ENCODE results near the gene ACVR1C.
A peak's percentile ranks its signal among the peaks of the same experiment; 100 is the strongest.
"Not testable (repeated sequence)": the region's sequence is repeated elsewhere in the genome, so short reads cannot be mapped to it uniquely, and the experiment has no call there.

ACVR1C gene

DNA sequence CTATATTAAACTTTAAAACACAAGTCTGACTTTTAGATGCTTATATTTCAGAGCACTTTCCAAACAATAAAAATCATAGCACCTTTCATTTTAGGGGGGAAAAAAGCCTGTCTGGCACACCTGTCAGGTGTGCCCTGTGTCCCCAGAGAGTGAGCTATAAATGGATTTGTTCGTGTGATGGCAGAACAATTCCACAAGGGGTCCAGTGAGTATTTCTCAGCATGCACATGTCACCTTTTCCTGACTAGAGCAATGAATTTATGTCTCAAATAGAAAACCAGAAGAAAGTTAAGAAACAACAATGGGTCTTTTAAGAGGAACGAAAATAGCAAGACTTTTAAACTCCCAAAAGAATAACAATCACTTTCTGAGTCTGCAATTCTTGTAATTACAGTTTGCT lies 55.9 kb downstream of the ACVR1C start:
- DNase-seq = peak in 1 of 2 experiments; percentile 14

DNA sequence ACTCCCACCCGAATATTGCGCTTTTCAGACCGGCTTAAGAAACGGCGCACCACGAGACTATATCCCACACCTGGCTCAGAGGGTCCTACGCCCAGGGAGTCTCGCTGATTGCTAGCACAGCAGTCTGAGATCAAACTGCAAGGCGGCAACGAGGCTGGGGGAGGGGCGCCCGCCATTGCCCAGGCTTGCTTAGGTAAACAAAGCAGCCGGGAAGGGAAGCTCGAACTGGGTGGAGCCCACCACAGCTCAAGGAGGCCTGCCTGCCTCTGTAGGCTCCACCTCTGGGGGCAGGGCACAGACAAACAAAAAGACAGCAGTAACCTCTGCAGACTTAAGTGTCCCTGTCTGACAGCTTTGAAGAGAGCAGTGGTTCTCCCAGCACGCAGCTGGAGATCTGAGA lies 62.0 kb downstream of the ACVR1C start:
- not testable (repeated sequence) for DNase-seq

DNA sequence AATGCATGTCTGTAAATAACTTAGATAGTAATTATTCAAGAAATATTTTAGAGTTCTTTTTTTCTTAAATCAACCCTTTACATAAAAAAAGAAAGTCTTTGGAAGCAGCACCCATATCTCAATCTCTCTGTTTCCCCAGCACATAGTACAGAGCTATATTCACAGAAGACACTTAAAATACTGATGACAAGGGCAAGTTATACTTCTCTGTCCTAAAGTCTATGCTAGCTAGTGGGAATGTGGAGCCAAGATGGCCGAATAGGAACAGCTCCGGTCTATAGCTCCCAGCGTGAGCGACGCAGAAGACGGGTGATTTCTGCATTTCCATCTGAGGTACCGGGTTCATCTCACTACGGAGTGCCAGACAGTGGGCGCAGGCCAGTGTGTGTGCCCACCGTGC lies 62.6 kb downstream of the ACVR1C start:
- DNase-seq = not testable (repeated sequence)

DNA sequence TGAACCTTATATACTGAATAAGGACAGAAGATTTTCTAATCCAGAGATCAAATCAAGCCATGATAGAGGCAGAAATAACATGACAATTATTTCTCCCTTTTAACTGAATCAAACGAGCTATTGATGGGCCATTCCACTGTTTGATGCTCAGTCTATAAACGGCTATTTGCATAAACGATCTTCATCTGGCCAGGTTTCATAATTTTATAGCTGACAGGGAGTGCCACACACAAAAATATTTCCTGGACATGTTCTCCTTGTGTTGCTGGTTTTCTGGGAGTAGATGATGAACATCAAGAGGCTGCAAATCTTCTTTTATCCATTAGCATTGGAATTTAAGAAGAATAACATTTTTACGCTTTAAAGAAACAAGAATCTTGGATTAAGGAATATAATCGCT lies 63.1 kb downstream of the ACVR1C start:
- no peak for DNase-seq

DNA sequence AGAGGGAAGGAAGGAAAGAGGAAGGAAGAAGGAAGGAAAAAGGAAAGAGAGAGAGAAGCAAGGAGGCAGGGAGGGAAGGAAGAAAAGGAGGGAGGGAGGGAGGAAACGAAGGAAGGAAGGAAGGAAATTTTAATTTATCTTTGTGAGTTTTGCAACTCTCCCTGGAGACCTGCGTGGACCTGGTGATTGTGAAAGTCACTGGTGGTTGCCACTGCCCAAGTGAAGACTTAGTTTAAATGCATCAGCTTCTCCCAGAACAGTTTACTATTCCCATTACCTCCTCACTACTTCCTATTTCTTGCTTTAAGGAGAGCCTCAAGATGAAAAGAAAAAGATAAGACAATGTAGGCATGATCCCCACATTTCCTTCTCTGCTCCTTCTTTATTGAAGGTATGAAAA lies 68.8 kb downstream of the ACVR1C start:
- no peak for DNase-seq

DNA sequence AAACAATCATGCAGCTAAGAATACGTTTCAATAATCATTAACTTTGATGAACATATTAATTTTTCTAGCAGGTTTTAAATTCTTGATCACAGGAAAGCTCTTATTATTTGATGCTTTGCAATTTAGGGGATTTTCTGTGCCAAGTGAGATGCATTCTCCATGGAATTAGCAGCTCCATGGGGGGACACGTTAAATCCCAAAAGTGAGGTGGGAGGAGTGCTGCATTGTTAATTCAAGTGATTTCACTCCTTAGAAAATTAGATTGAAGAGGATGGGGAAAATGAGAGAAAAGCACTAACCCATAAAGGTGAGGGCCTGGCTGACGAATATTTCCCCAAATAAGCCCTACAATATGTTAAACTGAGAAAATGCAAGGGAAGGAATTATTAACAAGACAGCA lies 69.2 kb downstream of the ACVR1C start:
- no peak for DNase-seq

DNA sequence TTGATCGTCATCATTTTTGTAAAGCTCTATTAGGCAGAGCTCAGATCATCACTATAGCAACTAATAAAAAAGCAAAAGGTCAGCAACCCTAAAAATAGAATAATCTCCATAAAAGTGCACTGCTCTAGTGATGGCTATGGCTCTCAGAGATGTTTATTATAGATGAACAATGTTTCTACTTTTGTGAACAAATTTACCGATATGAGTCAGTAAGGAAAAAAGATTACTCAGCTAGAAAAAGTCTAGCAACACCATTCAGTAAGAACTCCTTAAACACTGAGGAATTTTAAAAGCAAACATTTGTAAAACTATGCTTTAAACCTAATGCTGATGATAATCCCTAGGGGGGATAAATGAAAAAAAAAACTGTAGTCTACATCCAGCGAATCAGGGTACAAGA lies 69.6 kb downstream of the ACVR1C start:
- no peak for DNase-seq

DNA sequence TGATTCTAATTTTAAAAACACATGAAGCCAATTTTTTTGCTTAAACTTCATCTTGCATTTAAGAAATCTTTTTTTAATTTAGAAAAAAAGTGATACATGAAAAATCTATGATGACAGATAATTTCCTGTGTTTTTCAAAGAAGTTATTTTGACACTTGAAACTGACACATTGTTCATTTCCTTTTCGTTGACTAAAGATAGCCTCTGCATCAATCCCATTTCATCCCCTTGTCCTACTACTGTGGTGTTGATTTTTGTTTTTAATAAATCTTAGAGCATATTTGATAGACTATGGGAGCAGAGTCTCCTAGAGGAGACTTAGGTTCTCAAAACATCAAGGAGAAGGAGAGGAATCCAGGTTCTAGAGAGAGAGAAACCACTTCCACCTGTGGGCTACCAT lies 70.9 kb downstream of the ACVR1C start:
- no peak for DNase-seq

DNA sequence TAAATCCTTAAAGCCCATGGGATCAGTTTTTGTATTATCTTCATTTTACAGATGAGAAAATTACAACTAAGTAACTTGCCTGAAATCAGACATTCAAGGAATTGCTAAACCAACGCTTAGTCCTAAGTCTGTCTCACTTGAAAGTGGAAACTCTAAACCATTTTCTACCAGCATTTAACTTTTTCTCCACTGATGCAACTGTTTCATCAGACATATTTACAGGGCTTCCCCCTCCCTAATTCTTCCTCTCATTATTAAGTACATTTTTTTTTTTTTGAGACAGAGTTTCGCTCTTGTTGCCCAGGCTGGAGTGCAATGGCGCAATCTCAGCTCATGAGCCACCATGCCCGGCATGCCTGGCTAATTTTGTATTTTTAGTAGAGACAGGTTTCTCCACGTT lies 88.6 kb downstream of the ACVR1C start:
- no peak for DNase-seq

DNA sequence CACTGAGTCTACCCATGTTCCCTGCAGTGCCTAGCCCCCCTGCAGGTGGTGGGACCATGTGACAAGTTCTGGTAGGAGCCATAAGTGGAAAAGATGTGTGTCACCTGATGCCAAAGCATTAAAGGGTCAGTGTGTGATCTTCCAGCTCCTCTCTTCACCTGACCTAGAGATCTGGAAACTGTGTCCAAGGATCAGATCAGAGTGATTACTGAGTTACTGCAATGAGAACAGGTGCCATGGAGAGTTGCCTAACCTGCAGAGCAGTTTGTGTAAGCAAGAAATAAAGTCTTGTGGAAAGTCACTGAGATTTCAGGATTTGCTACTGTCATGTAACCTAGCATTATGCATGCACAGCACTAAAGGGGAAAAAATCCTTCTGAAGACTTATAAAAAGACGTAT lies 90.6 kb downstream of the ACVR1C start:
- DNase-seq = no peak

DNA sequence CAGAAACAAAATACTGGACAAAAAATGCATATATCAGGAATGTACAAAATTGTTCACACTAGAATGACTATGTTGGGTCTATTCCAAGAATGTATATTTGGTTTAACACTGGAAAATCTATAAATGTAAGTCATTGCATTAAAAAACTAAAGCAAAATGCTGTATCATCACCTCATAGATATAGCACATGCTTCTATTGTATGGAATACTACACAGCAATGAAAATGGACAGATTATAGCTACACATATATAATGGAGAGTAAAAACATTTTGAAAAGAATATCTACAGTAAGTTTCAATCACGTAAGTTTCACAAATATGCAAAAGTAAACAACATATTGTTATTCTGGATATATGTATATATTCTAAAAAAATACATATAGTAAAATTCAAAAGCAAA lies 91.8 kb downstream of the ACVR1C start:
- no peak for DNase-seq

DNA sequence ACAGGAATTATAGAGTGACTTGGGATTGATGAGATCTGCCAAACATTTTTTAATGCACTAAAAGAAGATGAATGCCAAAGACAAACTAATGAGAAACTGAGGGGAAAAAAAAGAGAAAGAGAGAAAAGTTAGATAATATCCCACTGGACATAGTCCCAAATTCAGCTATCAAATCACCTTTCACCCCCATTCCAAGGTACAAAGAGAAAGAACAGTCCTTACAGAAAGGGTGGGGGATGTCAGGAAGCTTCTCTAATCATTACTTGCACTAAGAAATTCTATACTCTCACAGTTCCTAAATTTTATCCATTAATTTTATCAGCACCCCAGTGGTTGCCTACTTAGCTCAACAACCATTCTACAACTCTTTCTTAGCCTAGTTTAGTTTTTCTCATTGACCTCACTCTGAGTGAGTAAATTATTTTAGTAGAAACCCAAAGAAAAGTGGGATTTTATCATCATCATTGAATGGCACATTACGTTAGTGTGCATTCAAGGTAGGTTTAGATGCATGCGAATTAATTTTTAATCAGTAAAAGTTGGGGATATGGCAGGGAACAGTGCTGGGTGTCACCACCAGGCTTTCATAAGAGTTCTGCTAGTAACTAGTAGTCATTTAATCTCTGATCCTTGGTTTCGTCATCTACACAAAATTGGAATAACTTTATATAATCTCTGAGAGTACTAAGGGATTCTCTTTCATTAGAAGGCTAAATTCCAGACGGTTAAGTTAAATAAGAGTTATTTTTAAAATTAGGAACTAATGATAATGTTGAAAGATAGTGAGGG lies 99.5 kb downstream of the ACVR1C start:
- no peak for DNase-seq

DNA sequence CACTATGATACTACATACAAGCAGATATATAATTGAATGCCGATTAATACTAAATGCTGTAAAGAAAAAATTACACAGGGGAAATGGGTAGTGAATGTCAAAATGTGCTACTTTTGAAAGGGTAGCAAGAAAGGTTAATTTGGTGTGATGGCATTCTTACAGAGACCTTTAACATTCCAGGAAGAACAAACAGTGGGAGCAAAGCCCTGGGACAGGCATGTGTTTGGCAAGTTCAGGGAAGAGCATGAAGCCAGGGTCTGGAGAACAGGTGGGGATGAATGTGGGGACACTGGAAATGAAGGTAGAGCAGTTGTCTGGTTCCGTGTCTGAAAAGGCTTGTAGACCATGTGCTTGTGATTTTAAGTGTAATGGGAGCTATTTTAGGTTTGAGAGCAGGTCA lies 102.6 kb downstream of the ACVR1C start:
- DNase-seq = no peak

DNA sequence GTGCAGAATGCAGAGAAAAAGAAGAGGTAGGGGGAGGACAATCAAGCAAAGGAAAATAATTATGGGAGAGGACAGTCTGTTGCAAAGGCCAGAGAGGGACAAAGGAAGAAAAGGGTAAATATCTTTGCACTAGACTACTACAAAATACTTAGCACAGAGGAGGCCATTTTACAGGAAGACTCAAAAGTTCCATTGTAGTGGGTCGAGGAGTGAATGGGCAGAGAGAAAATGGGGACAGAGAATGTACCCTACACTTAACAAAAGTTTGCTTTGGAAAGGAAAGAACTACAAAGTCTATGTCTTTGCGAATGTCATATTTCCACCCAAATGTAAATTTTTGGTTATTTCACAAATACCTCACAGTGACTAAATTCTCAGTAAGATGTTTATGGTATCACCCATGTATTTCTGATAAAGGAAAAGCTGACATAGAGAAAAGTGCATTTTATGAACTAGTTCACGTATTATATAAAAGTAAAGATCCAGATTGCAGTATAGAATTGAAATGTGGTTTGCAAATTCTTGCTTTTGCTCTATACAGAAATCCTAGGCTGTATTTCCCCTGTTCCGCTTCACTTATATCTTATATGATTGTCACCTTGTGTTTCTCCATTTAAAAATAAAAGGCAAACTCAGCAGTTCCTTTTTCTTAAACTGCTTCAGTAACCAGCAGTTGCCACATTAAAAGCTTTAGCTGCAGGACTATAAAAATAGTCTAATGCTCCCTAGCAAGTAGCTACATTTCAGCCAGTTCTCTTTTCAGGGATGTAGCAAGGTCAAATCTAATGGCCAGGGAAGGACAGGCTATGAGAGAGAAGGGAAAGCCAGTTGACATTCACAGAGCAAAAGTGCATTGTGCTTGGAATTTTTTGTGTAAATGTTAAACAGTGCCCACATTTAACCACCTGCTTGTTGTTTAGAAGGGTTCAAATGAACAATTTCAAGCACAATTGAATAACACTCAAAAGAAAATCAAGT lies 105.1 kb downstream of the ACVR1C start:
- no peak for DNase-seq

DNA sequence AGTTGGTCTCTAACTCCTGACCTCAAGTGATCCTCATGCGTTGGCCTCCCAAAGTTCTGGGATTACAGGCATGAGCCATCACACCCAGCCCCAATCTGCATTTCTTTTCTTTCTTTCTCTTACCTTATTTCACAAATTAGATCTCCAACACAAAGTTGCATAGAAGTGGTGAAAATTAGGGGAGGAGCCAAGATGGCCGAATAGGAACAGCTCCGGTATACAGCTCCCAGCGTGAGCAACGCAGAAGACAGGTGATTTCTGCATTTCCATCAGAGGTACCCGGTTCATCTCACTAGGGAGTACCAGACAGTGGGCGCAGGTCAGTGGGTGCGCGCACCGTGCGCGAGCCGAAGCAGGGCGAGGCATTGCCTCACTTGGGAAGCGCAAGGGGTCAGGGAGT lies 113.7 kb downstream of the ACVR1C start:
- DNase-seq = not testable (repeated sequence)

DNA sequence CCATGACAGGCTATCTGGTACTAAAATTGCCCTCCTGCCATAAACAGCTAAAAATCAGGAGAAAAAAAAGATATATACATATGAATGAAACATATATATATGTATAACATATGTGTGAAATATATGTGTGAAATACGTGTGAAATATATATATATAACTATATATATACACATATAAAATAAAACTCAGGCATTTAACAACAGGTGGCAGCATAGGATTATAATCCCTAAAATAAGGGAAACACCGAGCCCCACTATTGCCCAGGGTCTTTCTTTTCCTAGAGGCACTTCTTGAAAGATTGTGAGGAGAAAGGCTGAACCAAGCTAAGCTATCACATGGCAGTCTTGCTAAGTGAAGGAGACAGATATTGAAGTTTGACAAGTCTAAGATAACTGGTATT lies 118.9 kb downstream of the ACVR1C start:
- DNase-seq = no peak

DNA sequence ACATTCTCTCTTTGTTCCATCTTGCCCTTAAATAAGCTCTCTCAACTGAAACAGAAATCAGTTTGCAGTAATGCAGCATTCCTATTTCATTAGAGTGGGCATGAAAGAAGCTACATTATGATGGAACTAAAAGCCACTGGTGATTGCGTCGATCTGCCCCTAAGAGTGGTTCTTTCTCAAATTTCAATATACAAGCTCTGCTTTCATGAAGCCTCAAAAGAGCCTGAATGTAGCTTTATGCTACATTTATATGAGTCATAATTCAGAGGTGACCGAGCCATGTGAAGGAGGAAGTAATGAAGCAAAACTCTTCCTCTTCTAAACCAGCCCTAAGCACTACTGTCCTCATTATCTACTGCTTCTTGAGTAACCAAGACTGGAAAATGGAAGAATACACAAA lies 120.0 kb downstream of the ACVR1C start:
- DNase-seq = no peak

DNA sequence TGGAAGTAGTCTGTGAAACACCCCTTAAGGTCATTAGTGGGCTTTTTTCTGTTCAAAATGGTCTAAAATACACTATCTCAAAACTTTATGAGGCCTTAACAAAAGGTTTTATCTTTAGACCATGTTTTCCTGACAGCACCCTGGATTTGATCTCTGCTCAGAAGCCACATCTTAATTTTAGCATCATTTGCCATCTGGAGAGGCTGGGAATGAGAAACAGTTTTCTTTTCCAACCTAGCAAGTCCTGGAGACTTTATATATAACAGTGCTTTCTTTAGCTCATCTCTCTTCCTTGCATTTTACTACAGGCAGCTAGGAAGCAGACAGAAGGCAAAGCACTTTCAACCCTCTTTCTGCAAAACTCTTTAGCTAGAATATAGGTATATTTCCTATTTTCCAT lies 122.1 kb downstream of the ACVR1C start:
- DNase-seq = no peak

DNA sequence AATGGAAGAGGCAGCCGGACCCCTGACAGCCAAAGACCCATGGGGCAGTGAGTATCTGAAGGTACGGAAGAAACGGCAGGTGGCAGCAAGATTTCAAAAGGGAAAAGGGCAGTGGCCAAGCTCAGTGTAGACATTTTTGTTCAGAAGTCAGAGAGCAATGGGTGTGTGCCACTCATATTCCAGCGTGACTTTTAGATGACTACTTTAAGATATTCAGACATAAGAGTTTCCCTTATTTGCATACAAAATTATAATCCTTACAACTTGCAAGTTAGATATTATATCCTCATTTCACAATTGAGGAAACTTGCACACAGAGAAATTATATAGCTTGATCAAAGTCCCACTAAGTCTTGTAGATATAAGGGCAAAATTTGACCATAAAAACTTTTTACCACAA lies 124.0 kb downstream of the ACVR1C start:
- DNase-seq = no peak

DNA sequence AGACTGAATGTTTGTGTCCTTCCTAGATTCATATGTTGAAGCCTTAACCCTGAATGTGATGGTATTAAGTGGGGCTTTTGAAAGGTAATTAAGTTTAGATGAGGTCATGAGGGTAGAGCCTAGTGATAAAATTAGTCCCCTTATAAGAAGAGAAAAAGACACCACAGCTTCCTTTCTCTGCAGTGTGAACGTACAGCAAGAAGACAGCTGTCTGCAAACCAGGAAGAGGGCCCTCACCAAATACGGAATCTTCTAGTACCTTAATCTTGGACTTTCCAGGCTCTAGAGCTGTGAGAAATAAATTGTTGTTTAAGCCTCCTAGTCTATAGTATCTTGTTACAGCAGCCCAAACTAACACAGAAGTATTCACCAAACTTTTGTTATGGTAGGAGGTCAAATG lies 127.6 kb downstream of the ACVR1C start:
- DNase-seq = no peak

DNA sequence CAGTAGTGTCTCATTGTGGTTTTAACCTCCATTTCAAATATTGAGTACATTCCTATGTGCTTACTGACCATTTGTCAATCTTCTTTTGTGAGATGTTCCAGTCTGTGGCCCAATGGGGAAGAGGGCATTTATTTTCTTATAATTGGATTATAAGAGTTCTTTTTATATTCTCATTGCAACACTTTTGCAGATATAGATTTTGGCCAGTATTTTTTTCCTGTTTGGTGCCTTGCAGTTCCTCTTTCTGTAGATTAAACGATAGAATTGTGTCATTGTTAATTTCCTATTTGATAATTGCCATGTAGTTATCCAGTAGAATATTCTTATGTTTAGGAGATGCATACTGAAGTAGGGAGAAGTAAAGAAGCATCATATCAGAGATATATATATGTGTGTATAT lies 128.3 kb downstream of the ACVR1C start:
- no peak for DNase-seq

DNA sequence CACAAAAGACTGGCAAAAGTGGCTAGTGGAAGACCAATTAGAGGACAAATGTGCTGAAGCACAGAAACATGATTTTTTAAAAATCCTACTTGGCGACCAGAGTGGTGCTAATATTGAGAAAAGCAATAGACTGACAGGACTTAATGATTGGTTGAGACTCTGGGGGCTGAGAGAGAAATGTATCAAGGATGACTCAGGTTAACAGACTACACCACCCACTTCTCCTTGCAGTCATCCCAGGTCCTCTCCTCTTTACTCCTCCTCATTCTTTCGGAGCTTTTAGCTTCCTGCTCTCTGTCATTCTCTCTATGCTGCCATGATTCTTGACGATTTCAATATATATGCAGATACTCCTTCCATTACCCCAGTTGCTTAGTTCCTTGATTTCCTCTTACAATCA lies 130.2 kb downstream of the ACVR1C start:
- DNase-seq = no peak

DNA sequence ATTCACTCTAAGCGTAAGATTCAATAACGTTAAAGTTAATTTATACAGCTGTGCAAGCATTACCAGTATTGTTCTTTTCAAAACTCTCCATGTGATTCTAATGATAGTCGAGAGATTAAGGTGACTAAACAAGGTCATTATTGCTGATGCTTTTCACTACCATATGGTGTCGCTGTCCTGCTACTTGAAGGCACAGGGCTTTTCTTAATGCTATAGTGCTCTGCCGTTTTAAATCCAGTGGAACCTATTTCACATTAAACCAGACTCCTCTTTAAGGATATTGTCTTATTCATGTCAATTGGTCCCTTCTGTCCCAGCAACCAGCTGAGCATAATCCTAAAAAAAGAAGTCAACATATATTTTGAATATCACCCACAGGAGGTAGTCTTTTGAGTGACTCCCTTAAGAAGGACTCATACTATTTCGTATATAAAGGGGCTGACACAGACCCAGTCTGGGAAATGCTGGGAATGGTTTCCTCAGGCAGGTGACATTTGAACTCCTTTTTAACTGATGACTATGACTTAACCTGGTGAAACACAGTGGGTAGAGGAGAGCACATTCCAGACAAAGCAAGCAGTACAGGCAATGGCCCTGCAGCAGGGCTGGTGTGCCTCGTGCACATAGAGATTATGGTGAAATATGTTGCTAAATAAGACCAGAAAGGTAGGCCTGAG lies 130.9 kb downstream of the ACVR1C start:
- DNase-seq = peak in 1 of 2 experiments; percentile 43
